DMS153 treated with DMSO at 0.1 percent for 48 hours (cell line): ENCODE measurements around the gene DPP7.
"Not testable (repeated sequence)": the region's sequence is repeated elsewhere in the genome, so short reads cannot be mapped to it uniquely, and the experiment has no call there.

ENCODE experiments used
- DNase-seq: peaks from one replicate; lab custom pipeline; 2025; ENCODE audit not compliant: unreplicated experiment; lab: John Stamatoyannopoulos, UW

Gene DPP7

GRCh38 chr9:137148242-137148641, 33.7 kb upstream of the DPP7 start:
- no peak for DNase-seq

GRCh38 chr9:137147793-137148160, 33.2 kb upstream of the DPP7 start:
- no peak for DNase-seq

GRCh38 chr9:137147091-137147792, 32.7 kb upstream of the DPP7 start:
- no peak for DNase-seq

- no peak for DNase-seq
These were observed 32.0 kb upstream of the DPP7 start for GRCh38 chr9:137146527-137146918.

GRCh38 chr9:137145731-137146526, 31.4 kb upstream of the DPP7 start:
- no peak for DNase-seq

GRCh38 chr9:137143459-137143858, 28.9 kb upstream of the DPP7 start:
- DNase-seq = no peak

- no peak for DNase-seq
These were observed 27.7 kb upstream of the DPP7 start for GRCh38 chr9:137141976-137142936.

GRCh38 chr9:137141050-137141810, 26.7 kb upstream of the DPP7 start:
- DNase-seq = no peak

GRCh38 chr9:137140151-137141012, 25.8 kb upstream of the DPP7 start:
- DNase-seq = no peak

- no peak for DNase-seq
These were observed 25.1 kb upstream of the DPP7 start for GRCh38 chr9:137139468-137140150.

- no peak for DNase-seq
These were observed 24.4 kb upstream of the DPP7 start, which contains the start of gene GRIN1 for GRCh38 chr9:137138722-137139467. GRIN1 (plus strand) TSS chr9:137139154; CDS start chr9:137139487, 333 bp downstream.

- no peak for DNase-seq
These were observed 23.7 kb upstream of the DPP7 start for GRCh38 chr9:137138058-137138721.

- no peak for DNase-seq
These were observed 22.5 kb upstream of the DPP7 start for GRCh38 chr9:137136881-137137607.

GRCh38 chr9:137136261-137136880, 21.8 kb upstream of the DPP7 start:
- no peak for DNase-seq

- not testable (repeated sequence) for DNase-seq
These were observed 20.6 kb upstream of the DPP7 start for GRCh38 chr9:137135154-137135553.

GRCh38 chr9:137134191-137134590, 19.7 kb upstream of the DPP7 start:
- DNase-seq = no peak
